GM21381 (cell line): ENCODE data around the gene FAM222A.

ENCODE experiments used
- ATAC-seq: cut with Tn5 transposase; IDR thresholded peaks from one replicate; pipeline ENCODE4 v1.9.1; 2021; ENCODE audit warnings: mild to moderate bottlenecking, moderate library complexity; ENCODE audit not compliant: unreplicated experiment

Gene FAM222A

DNA sequence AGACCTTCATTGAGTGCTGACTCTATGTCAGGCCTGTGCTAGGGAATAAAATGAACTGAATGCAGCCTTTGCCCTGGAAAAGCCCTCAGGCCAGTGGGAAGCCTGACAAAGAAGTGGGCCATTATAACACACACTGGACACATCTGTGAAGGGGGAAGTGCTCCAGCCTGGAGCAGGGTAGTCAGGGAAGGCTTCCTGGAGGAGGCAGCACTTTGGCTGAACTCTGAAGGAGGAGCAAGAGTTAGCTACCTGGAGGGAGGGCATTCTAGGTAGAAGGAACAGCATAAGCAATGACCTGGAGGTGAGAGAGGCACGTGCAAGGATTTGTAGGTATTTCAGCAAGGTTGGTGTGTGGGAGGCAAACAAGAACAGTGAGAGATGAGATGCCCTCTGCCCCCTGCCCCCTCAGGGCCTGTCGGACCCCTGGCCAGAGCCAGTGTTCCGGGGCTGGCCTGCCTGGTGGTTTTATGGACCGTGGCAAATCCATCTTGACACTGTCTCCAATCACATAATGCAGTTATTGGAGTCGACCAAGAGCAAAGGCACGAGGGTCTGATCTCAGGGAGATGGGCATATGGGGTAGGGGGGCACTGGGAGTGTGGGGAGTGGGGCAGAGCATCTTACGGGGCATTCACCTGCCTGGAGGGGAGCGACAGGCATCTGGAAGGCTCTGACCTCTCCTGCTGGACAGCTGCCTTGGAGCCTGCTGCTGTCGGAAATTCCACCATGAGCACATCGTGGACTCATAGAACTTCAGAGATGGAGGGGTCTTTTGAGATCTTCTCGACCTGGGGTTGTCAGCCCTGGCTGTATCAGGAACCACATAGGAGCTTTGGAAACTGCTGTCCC, 2.7 kb upstream of the FAM222A start:
- no peak for ATAC-seq

GRCh38 chr12:109711596-109712461, 1.8 kb upstream of the FAM222A start:
- ATAC-seq: no peak

GRCh38 chr12:109714141-109714912, 702 bp downstream of the FAM222A start:
- ATAC-seq: peak; percentile 25

GRCh38 chr12:109714913-109715244, 1.3 kb downstream of the FAM222A start:
- no peak for ATAC-seq

DNA sequence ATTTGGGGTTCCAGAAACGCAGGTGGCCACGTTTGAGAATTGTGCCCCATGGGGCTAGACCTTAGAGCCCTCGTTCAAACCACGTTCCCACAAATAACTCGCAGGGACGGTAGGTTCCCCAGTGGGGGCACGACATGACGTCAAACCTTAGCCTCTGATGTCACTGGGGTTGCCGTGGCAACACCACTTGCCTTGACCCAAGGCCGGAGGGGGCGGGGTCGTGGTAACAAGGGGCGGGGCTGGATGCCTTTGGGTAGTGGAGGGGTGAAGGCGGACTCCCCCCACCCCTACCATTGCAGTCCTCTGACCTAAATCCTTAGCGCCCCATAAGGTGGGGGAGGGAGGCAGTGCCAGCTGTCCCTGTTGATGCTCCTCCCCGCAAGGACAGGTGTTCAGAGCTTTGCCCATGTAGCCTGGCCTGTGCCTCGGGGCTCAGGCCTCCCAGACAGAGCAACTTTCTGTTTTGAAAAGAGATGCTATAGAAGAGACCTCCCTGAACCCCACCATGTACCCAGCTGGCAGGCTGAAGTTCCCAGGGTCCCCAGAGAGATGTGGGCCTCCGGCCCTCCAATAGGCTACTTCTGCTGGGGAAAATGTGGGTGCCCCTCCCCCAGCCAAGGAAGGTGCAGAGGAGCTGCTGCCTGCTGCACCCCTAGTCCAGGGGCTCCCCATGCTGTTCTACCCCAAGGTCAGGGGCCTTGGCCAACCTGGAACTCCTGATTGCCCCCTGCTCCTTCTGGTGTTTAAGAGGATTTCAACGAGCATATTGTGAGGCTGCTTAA, 1.9 kb downstream of the FAM222A start:
- no peak for ATAC-seq

DNA sequence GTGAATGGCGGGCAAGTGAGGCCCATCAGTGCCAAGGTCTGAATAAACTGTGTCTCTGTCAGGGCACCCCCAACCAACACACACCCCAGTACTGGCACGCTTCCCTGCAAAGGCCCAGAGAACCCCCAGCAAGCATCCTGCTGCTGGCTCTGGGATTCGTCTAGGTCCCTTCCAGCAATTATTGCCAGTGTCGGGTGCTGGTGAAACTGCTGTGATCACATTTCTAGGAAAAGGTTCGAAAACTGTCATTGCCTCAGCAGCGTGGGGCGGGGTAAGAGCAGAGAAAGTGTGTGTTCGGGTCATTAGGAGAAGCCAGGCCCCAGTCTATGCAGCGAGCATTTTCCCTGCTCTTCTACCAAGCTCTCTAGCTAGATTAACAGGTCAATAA, 2.5 kb downstream of the FAM222A start:
- ATAC-seq: no peak

DNA sequence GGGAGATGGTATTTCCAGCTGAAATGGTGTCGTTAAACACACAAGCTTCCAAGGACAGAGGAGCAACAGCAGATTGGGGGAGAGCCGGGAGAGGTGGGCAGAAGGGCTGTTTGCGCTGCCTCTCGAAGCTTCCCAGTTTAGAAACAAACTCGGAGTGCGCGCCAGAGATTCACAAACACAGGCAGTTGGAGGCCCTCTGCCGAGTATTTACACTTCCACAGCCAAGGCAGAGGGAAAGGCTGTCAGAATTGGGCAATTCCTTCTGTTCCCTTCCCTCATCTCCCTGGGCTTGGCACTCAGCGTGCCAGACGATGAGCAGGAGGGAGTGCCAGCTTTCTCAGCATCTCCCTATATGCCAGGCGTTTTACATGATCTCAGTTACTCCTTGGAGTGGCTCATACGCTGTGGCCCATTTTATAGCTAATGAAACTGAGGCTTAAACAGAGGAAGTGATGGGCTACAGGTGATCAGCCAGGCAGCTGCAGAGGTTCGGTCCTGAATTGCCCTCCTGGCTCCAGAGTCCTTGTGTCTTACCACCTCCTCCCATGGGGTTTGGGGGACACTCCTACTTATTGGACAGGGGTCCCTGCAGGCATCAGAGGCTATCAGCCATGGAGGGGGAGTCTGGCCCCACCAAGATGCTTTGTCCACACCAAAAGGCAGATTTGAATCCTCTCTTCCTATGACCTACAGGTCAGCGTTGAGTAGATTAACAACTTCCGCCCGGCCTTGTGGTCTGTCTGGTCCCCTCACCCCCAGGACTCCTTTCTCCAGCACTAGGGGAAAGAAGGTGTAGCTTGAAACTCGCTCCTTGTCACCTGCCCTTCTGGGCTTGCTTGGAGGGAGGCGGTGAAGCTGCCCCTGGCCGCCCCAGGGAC, 3.1 kb downstream of the FAM222A start:
- ATAC-seq: no peak

DNA sequence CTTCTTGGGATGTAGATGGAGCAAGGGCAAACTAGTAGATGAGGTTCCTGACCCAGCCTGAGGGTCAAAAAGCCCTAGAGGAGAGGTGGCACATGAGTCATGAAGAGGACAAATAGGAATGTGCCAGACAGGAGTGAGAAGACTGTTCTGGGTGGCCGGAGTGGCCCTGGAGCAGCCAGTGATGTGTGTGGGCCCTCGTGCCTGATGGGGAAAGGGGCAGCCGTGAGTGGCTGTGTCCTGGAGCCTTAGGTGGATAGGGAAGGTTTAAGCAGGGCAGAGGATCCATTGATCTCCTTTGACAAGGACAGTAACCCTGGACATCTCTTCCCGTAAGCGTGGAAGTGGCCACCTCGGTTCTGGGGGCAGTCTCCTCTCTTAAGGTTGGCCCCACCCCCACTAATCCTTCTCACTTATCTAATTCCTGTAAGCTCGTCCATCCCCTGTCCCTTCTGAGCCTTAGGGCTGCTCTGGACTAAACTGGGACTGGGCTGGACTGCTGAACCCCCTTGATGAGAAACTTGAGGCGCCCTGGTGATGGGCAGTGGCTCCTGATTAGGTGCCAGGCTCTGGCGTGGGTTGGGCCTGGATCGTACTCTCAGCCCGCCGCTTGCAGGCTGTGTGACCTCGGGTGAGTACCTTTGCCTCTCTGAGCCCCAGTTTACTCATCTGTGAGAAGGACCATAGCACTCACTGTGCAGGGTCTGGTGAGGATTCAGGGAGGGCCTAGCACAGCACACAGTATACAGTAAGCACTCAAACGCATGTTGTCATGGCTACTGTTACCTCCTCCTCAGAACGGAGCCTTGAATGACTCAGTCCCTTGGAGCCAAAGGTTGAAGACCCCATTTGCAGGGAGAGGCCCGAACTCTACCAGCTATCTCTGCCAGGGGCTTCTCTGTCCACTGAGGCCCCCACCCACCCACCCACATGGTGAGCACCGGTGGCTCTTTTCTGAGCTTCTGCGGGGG, 4.0 kb downstream of the FAM222A start:
- ATAC-seq: no peak

- no peak for ATAC-seq
These were observed 4.8 kb downstream of the FAM222A start for GRCh38 chr12:109718390-109718789.

- ATAC-seq: no peak
These were observed 5.7 kb downstream of the FAM222A start for GRCh38 chr12:109719123-109720022.

DNA sequence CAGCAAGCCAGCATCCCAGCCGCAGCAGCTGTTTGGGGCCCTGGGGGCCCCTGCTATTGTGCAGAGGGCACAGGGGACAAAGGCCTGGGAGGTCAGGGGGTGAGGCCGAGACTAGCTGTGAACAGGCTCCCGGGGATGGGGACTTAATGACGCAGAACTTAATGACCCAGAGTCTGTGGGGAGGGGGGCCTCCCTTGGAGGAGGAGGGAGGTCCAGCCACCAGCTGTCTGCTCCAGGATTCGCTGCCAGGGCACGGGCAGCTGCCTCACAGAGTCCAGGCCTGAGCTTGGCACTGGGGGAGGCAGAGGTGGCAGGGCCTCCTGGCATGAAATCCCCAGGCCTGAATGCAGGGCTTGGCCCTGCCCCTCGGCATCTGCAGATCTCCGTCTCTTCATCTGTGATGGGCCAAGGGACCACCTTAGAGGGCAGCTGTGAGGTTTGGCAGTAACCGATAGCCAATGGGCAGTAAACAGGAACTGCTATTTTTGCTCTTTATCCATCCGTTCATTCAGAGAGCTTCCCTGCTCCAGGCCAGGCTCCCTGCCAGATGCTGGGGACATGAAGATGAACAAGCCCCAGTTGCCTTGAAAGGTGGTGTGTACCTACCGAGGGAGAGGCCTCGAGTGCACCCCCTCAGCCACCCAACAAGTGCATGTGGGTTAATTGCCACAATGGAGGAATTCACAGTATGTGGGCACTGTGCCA, 6.7 kb downstream of the FAM222A start:
- no peak for ATAC-seq

DNA sequence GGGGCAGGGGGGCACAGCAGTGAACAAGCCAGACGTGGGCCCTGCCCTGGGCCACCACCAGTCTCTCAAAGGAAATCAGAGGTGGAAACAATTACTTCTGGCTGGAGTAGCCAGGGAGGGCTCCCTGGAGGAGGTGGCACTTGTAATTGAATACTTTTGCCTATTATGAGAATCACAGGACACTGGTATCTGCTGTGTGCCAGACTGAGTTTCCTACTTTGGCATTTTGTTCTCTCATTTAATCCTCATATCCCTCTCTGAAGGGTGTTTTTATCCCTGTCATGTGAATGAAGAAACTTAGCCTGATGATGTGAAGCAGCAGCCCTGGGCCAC, 7.2 kb downstream of the FAM222A start:
- no peak for ATAC-seq

DNA sequence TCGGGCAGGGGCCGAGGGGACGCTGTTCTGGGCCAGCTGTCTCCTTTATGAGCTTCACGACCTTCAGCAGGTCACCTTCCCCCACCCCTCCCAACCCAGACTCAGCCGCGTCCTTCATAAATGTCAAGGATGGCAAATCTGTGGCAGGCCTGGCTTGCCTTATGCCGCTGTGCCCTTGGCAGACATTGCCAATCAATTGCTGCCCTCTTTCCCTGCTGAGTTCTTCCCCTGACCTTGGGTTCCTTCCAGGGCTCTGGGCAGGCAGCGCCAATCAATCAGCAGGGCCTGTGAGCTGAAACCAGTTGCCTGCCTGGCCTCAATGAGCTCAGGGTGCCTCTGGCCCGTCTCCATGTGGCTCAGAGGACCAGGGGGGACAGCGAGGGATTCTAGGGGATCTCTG, 7.7 kb downstream of the FAM222A start:
- ATAC-seq: no peak

GRCh38 chr12:109722022-109722720, 8.5 kb downstream of the FAM222A start:
- ATAC-seq: no peak

GRCh38 chr12:109722721-109723094, 9.1 kb downstream of the FAM222A start:
- ATAC-seq: no peak

- no peak for ATAC-seq
These were observed 9.8 kb downstream of the FAM222A start for GRCh38 chr12:109723311-109723881.
